ENCODE measurements around the gene PLCG2. TPM values are rescaled to one million over a fixed set of nuclear protein-coding genes. Genes with fewer than 3 reads are reported as not detected.

The PLCG2 gene
- total and polyA plus RNA-seq, 7 donors, result 1.6 to 24.8 (median 3.6) TPM

DNA sequence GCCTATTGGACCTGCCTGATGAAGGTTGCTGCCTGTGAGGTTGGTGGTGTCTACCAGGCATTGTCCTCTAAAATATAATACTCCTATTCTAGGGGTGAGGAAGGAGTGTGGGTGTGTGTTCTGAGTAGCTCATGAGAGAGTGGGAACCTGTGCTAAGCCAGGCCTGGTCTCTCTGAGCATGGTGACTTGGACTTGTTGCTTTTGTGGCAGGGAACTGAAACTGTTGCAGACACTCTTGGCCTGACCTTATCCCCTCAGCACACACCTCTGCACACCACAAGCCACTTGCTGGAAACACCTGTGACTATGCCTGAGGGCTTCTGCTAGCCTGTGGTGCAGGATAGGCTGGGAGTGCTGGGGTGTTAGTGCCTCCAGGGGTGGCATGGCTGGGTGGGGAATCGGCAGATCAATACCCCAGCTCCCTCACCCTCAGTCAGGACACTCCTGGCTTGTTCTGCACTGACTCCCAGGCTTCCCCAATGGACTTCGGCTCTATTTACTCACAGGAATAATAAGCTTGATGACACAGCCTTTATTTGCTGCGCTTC lies 29.9 kb downstream of the PLCG2 start:
- H3K27me3 ChIP-seq, result no peaks in the 10 kb centered on the region
- TF ChIP-seq EP300 (IDR thresholded peaks at IDR 0.05) (no peak), POLR2AphosphoS5 (IDR thresholded peaks at IDR 0.05) (no peak), POLR2A (IDR thresholded peaks at IDR 0.05) (no peak)
- TF ChIP-seq, protein P1, sequence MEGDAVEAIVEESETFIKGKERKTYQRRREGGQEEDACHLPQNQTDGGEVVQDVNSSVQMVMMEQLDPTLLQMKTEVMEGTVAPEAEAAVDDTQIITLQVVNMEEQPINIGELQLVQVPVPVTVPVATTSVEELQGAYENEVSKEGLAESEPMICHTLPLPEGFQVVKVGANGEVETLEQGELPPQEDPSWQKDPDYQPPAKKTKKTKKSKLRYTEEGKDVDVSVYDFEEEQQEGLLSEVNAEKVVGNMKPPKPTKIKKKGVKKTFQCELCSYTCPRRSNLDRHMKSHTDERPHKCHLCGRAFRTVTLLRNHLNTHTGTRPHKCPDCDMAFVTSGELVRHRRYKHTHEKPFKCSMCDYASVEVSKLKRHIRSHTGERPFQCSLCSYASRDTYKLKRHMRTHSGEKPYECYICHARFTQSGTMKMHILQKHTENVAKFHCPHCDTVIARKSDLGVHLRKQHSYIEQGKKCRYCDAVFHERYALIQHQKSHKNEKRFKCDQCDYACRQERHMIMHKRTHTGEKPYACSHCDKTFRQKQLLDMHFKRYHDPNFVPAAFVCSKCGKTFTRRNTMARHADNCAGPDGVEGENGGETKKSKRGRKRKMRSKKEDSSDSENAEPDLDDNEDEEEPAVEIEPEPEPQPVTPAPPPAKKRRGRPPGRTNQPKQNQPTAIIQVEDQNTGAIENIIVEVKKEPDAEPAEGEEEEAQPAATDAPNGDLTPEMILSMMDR (IDR thresholded peaks at IDR 0.05), result no peak
- WGBS, 2 donors, result 29 to 54% methylated on average over 3 of the region's 3 CpGs
- DNase-seq, result no peak
- H3K4me1 ChIP-seq, result no peaks in the 10 kb centered on the region
- H3K4me3 ChIP-seq, result no peak overlapping the region
- no peaks in the 10 kb centered on the region for H3K9me3 ChIP-seq
- intact Hi-C loops (cut with DNase I), result no loop called here
- H3K27ac ChIP-seq, result no peak overlapping the region
- H3K36me3 ChIP-seq, result no peaks in the 10 kb centered on the region

DNA sequence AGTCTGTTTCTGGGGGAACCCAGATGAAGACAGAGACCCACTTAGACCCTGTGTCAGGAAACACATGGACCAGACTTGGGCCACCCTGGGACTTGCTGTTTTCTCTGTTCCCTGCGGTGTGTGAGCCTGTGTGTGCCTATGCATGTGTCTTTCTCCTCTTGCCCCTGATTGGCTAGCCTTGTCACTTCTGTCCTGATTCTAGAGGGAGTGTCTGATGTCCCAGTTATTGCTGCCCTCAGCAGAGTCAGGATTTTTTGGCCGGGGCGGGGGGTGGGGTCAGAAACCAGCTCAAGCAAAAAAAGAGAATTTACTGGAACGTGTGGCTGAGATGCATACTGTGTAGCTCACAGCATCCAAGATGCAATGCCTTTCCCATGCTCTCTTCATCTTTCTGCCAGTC lies 30.5 kb downstream of the PLCG2 start:
- WGBS, 2 donors, result 69 to 72% methylated on average over 4 of the region's 4 CpGs

DNA sequence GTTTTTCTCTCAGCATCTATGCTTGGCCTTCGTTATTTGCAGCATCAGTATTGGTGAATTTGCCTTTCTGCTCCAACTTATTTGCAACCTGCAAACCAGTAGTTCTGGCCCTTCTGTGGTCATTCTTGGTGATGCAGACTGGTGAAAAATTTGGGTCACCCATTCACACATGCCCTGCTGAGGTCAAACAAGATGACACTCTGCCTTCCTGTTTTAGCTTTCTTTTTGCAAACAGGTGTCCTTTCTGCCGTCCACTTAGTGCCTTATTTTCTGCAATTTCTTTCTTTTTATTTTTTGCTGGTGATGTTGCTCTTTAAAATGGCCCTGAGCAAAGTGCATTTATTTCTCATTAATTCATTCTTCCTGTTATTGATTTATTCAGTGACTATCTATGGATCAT lies 31.3 kb downstream of the PLCG2 start:
- WGBS, 2 donors, result 64 to 73% methylated on average over 2 of the region's 2 CpGs

More for the DNA sequence above, 30.5 kb downstream of the PLCG2 start:
- no peaks in the 10 kb centered on the region for H3K9me3 ChIP-seq
- intact Hi-C loops (cut with DNase I), result no loop called here
- H3K4me1 ChIP-seq, result no peaks in the 10 kb centered on the region
- H3K27ac ChIP-seq, result no peak overlapping the region
- TF ChIP-seq POLR2A (IDR thresholded peaks at IDR 0.05) (no peak), EP300 (IDR thresholded peaks at IDR 0.05) (no peak), POLR2AphosphoS5 (IDR thresholded peaks at IDR 0.05) (no peak)
- TF ChIP-seq, protein P1 (IDR thresholded peaks at IDR 0.05), result no peak
- H3K4me3 ChIP-seq, result no peak overlapping the region
- DNase-seq, result no peak
- no peaks in the 10 kb centered on the region for H3K27me3 ChIP-seq
- no peaks in the 10 kb centered on the region for H3K36me3 ChIP-seq

DNA sequence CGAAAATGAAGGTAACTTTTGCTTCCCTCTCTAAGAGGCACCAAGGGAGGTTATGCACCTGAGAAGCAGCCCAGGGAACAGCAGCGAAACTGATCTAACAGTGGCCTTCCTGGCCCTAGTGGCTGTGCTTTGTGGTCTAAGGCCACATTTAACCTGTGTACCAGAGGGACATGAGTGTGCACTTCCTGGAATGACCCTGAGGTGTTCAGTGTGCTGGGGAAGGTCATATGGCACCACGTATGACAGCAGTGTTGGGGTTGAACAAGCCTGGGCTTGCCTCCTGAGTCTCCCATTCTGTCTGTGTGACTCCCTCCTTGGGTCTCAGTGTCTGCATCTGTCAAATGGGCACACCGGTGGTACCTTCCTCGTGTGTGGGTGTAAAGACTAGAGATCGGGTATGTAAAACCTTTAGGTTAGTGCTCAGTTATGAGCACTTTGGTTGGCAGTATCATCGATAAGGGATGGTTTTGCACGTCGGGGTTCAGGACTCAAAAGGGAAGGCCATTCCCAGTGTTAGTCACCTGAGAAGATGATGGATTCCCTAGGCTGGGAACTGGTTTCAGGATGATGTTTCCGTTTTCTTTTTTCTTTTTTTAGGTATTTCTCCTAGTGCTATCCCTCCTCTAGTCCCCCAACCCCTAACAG lies 31.9 kb downstream of the PLCG2 start:
- TF ChIP-seq POLR2A (IDR thresholded peaks at IDR 0.05) (no peak), EP300 (IDR thresholded peaks at IDR 0.05) (no peak), POLR2AphosphoS5 (IDR thresholded peaks at IDR 0.05) (no peak)
- TF ChIP-seq, protein P1 (IDR thresholded peaks at IDR 0.05), result no peak
- H3K4me1 ChIP-seq, result no peaks in the 10 kb centered on the region
- intact Hi-C loops (cut with DNase I), result no loop called here

More for the DNA sequence above, 31.3 kb downstream of the PLCG2 start:
- TF ChIP-seq, protein P1 (IDR thresholded peaks at IDR 0.05), result no peak
- TF ChIP-seq EP300 (IDR thresholded peaks at IDR 0.05) (no peak), POLR2A (IDR thresholded peaks at IDR 0.05) (no peak), POLR2AphosphoS5 (IDR thresholded peaks at IDR 0.05) (no peak)
- Histone ChIP-seq H3K36me3 (no peaks in the 10 kb centered on the region), H3K4me3 (no peak overlapping the region), H3K27me3 (no peaks in the 10 kb centered on the region), H3K27ac (no peak overlapping the region), H3K4me1 (no peaks in the 10 kb centered on the region), H3K9me3 (no peaks in the 10 kb centered on the region)
- intact Hi-C loops (cut with DNase I), result no loop called here
- DNase-seq, result no peak

More for the DNA sequence above, 31.9 kb downstream of the PLCG2 start:
- H3K4me3 ChIP-seq, result no peak overlapping the region
- H3K27me3 ChIP-seq, result no peaks in the 10 kb centered on the region
- WGBS, 2 donors, result 72 to 80% methylated on average over 10 of the region's 10 CpGs
- H3K9me3 ChIP-seq, result no peaks in the 10 kb centered on the region
- DNase-seq, result no peak
- no peak overlapping the region for H3K27ac ChIP-seq
- no peaks in the 10 kb centered on the region for H3K36me3 ChIP-seq
